WTC11 (cell line): Measurements from ENCODE around the gene TUBB1. TPM values are rescaled to one million over a fixed set of nuclear protein-coding genes. Genes with fewer than 3 reads are reported as not detected.

Experiments used
- ARID4B ChIP-seq: sonication (generic); formaldehyde crosslinking; IDR thresholded peaks from 2 replicates; pipeline ENCODE4 v1.8.0; 2023; ENCODE audit warnings: missing genetic modification reagents, mild to moderate bottlenecking, borderline replicate concordance
- ATF6 ChIP-seq: sonication (generic); formaldehyde crosslinking; IDR thresholded peaks from 2 replicates; pipeline ENCODE4 v1.8.1; 2023; ENCODE audit warnings: mild to moderate bottlenecking, missing genetic modification reagents
- E2F1 ChIP-seq: sonication (generic); formaldehyde crosslinking; IDR thresholded peaks from 2 replicates; pipeline ENCODE4 v1.8.0; 2022; ENCODE audit warnings: mild to moderate bottlenecking, missing genetic modification reagents
- ESRRA ChIP-seq: sonication (generic); formaldehyde crosslinking; IDR thresholded peaks from 2 replicates; pipeline ENCODE4 v1.8.1; 2022; ENCODE audit warnings: mild to moderate bottlenecking, missing genetic modification reagents, borderline replicate concordance
- FOXK1 ChIP-seq: sonication (generic); formaldehyde crosslinking; IDR thresholded peaks from 2 replicates; pipeline ENCODE4 v1.8.0; 2022; ENCODE audit warnings: mild to moderate bottlenecking, moderate library complexity, missing genetic modification reagents
- GABPB1 ChIP-seq: sonication (generic); formaldehyde crosslinking; IDR thresholded peaks from 2 replicates; pipeline ENCODE4 v1.8.1; 2023; ENCODE audit warnings: mild to moderate bottlenecking, missing genetic modification reagents
- GRHL2 ChIP-seq: fragments of 250-450 bp; sonication (Bioruptor Pico); IDR thresholded peaks from 2 replicates; pipeline ENCODE4 v1.8.0; 2022; ENCODE audit warnings: mild to moderate bottlenecking, moderate library complexity; ENCODE audit not compliant: insufficient replicate concordance, severe bottlenecking
- IRF2 ChIP-seq: sonication (generic); formaldehyde crosslinking; IDR thresholded peaks from 2 replicates; pipeline ENCODE4 v1.8.0; 2022; ENCODE audit warnings: low read depth, missing genetic modification reagents, borderline replicate concordance
- JUN ChIP-seq: sonication (generic); formaldehyde crosslinking; IDR thresholded peaks from 2 replicates; pipeline ENCODE4 v1.8.0; 2023; ENCODE audit warnings: mild to moderate bottlenecking, missing genetic modification reagents
- MYBL2 ChIP-seq: sonication (generic); formaldehyde crosslinking; IDR thresholded peaks from 2 replicates; pipeline ENCODE4 v1.8.1; 2023; ENCODE audit warnings: mild to moderate bottlenecking, moderate library complexity, missing genetic modification reagents
- NR2C2 ChIP-seq: sonication (generic); formaldehyde crosslinking; IDR thresholded peaks from 2 replicates; pipeline ENCODE4 v1.8.0; 2022; ENCODE audit warnings: mild to moderate bottlenecking, missing genetic modification reagents
- NR3C1 ChIP-seq: sonication (generic); formaldehyde crosslinking; conservative IDR thresholded peaks from 2 replicates; pipeline ENCODE4 v1.8.1; 2023; ENCODE audit warnings: low read depth, mild to moderate bottlenecking, missing genetic modification reagents
- PRRX2 ChIP-seq: fragments of 250-450 bp; sonication (Bioruptor Pico); IDR thresholded peaks from 2 replicates; pipeline ENCODE4 v1.8.0; 2021; ENCODE audit warnings: mild to moderate bottlenecking
- RELA ChIP-seq: sonication (generic); formaldehyde crosslinking; IDR thresholded peaks from 2 replicates; pipeline ENCODE4 v1.8.1; 2022; ENCODE audit warnings: missing genetic modification reagents, mild to moderate bottlenecking, borderline replicate concordance
- SMAD3 ChIP-seq: sonication (generic); formaldehyde crosslinking; IDR thresholded peaks from 2 replicates; pipeline ENCODE4 v1.8.0; 2022; ENCODE audit warnings: missing genetic modification reagents, mild to moderate bottlenecking, borderline replicate concordance
- TP53 ChIP-seq: sonication (generic); formaldehyde crosslinking; IDR thresholded peaks from 2 replicates; pipeline ENCODE4 v1.8.1; 2023; ENCODE audit warnings: mild to moderate bottlenecking, missing genetic modification reagents
- USF1 ChIP-seq: sonication (generic); formaldehyde crosslinking; IDR thresholded peaks from 2 replicates; pipeline ENCODE4 v1.8.0; 2022; ENCODE audit warnings: mild to moderate bottlenecking, missing genetic modification reagents
- ZBTB21 ChIP-seq: sonication (generic); formaldehyde crosslinking; IDR thresholded peaks from 2 replicates; pipeline ENCODE4 v1.8.1; 2023; ENCODE audit warnings: mild to moderate bottlenecking, missing genetic modification reagents, borderline replicate concordance
- ZNF219 ChIP-seq: sonication (generic); formaldehyde crosslinking; IDR thresholded peaks from 2 replicates; pipeline ENCODE4 v1.8.0; 2023; ENCODE audit warnings: missing genetic modification reagents, mild to moderate bottlenecking, borderline replicate concordance
- ZNF317 ChIP-seq: sonication (generic); formaldehyde crosslinking; IDR thresholded peaks from 2 replicates; pipeline ENCODE4 v1.8.1; 2023; ENCODE audit warnings: low read depth, mild to moderate bottlenecking, moderate library complexity, missing genetic modification reagents, borderline replicate concordance
- total RNA-seq: library from RNA; stranded (reverse); gene quantifications from 3 replicates; pipeline ENCODE4 v1.2.3, GENCODE V29; 2021
- TF ChIP-seq, protein P1 (sequence below): sonication (generic); formaldehyde crosslinking; IDR thresholded peaks from 2 replicates; pipeline ENCODE4 v1.8.0; 2022; ENCODE audit warnings: mild to moderate bottlenecking, missing genetic modification reagents
- TF ChIP-seq, protein P2 (sequence below): sonication (generic); formaldehyde crosslinking; IDR thresholded peaks from 2 replicates; pipeline ENCODE4 v1.8.1; 2022; ENCODE audit warnings: low read depth, mild to moderate bottlenecking, moderate library complexity, missing genetic modification reagents, borderline replicate concordance
- TF ChIP-seq, protein P3 (sequence below): sonication (generic); formaldehyde crosslinking; IDR thresholded peaks from 2 replicates; pipeline ENCODE4 v1.8.1; 2023; ENCODE audit warnings: mild to moderate bottlenecking, missing genetic modification reagents, borderline replicate concordance

The TUBB1 gene
- total RNA-seq, 1 experiment from 2014 or later, result not detected

DNA sequence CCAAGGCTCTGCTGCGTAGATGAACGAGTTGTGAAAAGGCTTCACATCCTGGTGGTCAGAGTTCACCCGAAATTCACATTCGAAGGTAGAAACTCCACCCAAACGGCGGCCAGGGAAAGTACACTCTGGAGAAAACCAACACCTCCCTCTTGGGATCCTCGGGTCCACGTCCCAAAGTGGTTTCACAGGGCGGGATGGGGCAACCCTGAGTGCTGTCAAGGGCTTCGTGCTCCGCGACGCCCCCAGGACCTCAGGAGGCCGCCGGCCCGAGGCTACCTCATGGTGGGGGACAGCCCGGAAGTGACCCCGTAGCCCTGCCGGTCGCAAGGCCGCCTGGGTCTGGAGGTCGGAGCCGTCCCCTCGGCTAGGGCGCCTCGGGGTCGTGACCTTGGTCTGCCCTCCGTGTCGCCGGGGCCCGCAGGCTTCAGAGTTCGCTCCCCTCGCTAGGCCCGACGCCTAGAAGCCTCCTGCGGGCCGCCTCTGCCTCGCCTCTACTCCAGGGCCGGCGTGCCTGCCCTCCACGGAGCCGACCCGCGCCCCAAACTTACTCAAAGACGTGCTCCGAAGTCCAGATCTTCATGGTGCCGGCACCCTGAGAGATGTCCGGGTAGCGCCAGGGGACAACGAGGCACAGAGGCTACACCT, 23.0 kb downstream of the TUBB1 start, which contains the start of gene PRELID3B (continued):
- TF ChIP-seq ZNF317 (CRISPR knock-in tag), result 0 out of 2 replicates have a peak, but pooled peaks have one; percentile 42
- TF ChIP-seq GABPB1 (CRISPR knock-in tag), result no peak
- TF ChIP-seq, protein P1, sequence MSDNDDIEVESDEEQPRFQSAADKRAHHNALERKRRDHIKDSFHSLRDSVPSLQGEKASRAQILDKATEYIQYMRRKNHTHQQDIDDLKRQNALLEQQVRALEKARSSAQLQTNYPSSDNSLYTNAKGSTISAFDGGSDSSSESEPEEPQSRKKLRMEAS (CRISPR knock-in tag), result peak; percentile 93
- TF ChIP-seq ATF6 (CRISPR knock-in tag), result no peak
- peak; percentile 61; the same call in 1 of the 2 replicates for TF ChIP-seq JUN
- TF ChIP-seq GRHL2 (CRISPR knock-in tag), result no peak
- TF ChIP-seq, protein P2, sequence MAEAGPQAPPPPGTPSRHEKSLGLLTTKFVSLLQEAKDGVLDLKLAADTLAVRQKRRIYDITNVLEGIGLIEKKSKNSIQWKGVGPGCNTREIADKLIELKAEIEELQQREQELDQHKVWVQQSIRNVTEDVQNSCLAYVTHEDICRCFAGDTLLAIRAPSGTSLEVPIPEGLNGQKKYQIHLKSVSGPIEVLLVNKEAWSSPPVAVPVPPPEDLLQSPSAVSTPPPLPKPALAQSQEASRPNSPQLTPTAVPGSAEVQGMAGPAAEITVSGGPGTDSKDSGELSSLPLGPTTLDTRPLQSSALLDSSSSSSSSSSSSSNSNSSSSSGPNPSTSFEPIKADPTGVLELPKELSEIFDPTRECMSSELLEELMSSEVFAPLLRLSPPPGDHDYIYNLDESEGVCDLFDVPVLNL (CRISPR knock-in tag), result no peak
- TF ChIP-seq E2F1 (CRISPR knock-in tag), result peak; percentile 80; the same call in 1 of the 2 replicates
- TF ChIP-seq ESRRA (CRISPR knock-in tag), result peak; percentile 89; the same call in 1 of the 2 replicates
- peak; percentile 82 for TF ChIP-seq SMAD3 (CRISPR knock-in tag)
- TF ChIP-seq USF1 (CRISPR knock-in tag), result peak; percentile 49; the same call in 1 of the 2 replicates
- TF ChIP-seq, protein P3, sequence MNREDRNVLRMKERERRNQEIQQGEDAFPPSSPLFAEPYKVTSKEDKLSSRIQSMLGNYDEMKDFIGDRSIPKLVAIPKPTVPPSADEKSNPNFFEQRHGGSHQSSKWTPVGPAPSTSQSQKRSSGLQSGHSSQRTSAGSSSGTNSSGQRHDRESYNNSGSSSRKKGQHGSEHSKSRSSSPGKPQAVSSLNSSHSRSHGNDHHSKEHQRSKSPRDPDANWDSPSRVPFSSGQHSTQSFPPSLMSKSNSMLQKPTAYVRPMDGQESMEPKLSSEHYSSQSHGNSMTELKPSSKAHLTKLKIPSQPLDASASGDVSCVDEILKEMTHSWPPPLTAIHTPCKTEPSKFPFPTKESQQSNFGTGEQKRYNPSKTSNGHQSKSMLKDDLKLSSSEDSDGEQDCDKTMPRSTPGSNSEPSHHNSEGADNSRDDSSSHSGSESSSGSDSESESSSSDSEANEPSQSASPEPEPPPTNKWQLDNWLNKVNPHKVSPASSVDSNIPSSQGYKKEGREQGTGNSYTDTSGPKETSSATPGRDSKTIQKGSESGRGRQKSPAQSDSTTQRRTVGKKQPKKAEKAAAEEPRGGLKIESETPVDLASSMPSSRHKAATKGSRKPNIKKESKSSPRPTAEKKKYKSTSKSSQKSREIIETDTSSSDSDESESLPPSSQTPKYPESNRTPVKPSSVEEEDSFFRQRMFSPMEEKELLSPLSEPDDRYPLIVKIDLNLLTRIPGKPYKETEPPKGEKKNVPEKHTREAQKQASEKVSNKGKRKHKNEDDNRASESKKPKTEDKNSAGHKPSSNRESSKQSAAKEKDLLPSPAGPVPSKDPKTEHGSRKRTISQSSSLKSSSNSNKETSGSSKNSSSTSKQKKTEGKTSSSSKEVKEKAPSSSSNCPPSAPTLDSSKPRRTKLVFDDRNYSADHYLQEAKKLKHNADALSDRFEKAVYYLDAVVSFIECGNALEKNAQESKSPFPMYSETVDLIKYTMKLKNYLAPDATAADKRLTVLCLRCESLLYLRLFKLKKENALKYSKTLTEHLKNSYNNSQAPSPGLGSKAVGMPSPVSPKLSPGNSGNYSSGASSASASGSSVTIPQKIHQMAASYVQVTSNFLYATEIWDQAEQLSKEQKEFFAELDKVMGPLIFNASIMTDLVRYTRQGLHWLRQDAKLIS (CRISPR knock-in tag), result 0 out of 2 replicates have a peak, but pooled peaks have one; percentile 60
- peak; percentile 86; the same call in 1 of the 2 replicates for TF ChIP-seq TP53 (CRISPR knock-in tag)
- TF ChIP-seq ARID4B (CRISPR knock-in tag), result 0 out of 2 replicates have a peak, but pooled peaks have one; percentile 60
- TF ChIP-seq RELA (CRISPR knock-in tag), result peak; percentile 75; the same call in 1 of the 2 replicates
- no peak for TF ChIP-seq NR3C1 (CRISPR knock-in tag)
- no peak for TF ChIP-seq IRF2 (CRISPR knock-in tag)
- TF ChIP-seq MYBL2, result peak; percentile 62; the same call in 1 of the 2 replicates
- no peak for TF ChIP-seq PRRX2
- TF ChIP-seq ZBTB21, result peak; percentile 61; the same call in 1 of the 2 replicates
- peak; percentile 54; the same call in 1 of the 2 replicates for TF ChIP-seq FOXK1 (CRISPR knock-in tag)
- peak; percentile 79 for TF ChIP-seq NR2C2
- peak; percentile 70; the same call in 1 of the 2 replicates for TF ChIP-seq ZNF219
